Activated CD4-positive, alpha-beta memory T cell treated with anti-CD3 and anti-CD28 coated beads, Interleukin-2, amount 10 ng/mL, durations not matched to agents 7 days and 5 days (primary cell): ENCODE results near the gene TM9SF1. TPM values are rescaled to one million over a fixed set of nuclear protein-coding genes. Genes with fewer than 3 reads are reported as not detected.
A peak's percentile ranks its signal among the peaks of the same experiment; 100 is the strongest.
"Not testable (repeated sequence)": the region's sequence is repeated elsewhere in the genome, so short reads cannot be mapped to it uniquely, and the experiment has no call there.

Experiments used
- CTCF ChIA-PET: fragments of 350-600 bp; sonication (Branson Sonifier 250); formaldehyde crosslinking; loops from one replicate; lab custom pipeline; 2021; ENCODE audit warnings: antibody characterized with exemption, inconsistent platforms; lab: Charles Lee
- POLR2A ChIA-PET: fragments of 350-600 bp; sonication (Branson Sonifier 250); formaldehyde crosslinking; loops from one replicate; lab custom pipeline; 2021; ENCODE audit warnings: antibody characterized with exemption; lab: Charles Lee
- DNase-seq: peaks from one replicate; pipeline ENCODE4 v3.0.0-alpha.2; 2020
- H3K27ac Mint-ChIP-seq: one replicate; pipeline ENCODE4 v1.8.0; 2021; ENCODE audit warnings: mild to moderate bottlenecking, mixed read lengths
- H3K27me3 Mint-ChIP-seq: one replicate; pipeline ENCODE4 v1.8.0; 2021; ENCODE audit warnings: mixed read lengths
- H3K36me3 Mint-ChIP-seq: one replicate; pipeline ENCODE4 v1.8.0; 2021; ENCODE audit warnings: low read depth, mixed read lengths
- H3K4me1 Mint-ChIP-seq: one replicate; pipeline ENCODE4 v1.8.0; 2021; ENCODE audit warnings: mixed read lengths
- H3K4me3 Mint-ChIP-seq: one replicate; pipeline ENCODE4 v1.8.0; 2021; ENCODE audit warnings: mild to moderate bottlenecking, mixed read lengths
- H3K9me3 Mint-ChIP-seq: one replicate; pipeline ENCODE4 v1.8.0; 2021; ENCODE audit warnings: mixed read lengths
- total RNA-seq, 2 experiments: library from RNA; stranded (reverse); gene quantifications; one replicate each; pipeline ENCODE4 v1.2.3, GENCODE V29; 2021

The TM9SF1 gene
- total RNA-seq, 2 experiments from 2014 or later: 30.8 to 35.1 TPM

- Mint-ChIP-seq H3K9me3 (no peaks in the 10 kb centered on the region), H3K36me3 (peaks cover 58% of the 10 kb centered on the region), H3K4me1 (peaks cover 70% of the 10 kb centered on the region), H3K27me3 (no peaks in the 10 kb centered on the region), H3K4me3 (peak overlapping the region; percentile 43), H3K27ac (peak overlapping the region; percentile 74)
- no peak for DNase-seq
- ChIA-PET CTCF (interaction anchor here (0.7 to 3.8 kb wide), 15 partner anchors 8 to 673 kb away, joined by 3 to 23 read pairs (median 5); partner anchors contain the start of genes CIDEB, IRF9, MDP1 and RABGGTA), POLR2A (interaction anchor here (0.7 to 9.7 kb wide), 24 partner anchors 8 to 199 kb away, joined by 3 to 136 read pairs (median 5); partner anchors contain the start of genes CBLN3, CHMP4A, DCAF11 and DHRS1)
Measured at GRCh38 chr14:24234095-24235005, 39.1 kb upstream of the TM9SF1 start.

- Mint-ChIP-seq H3K4me3 (peak overlapping the region; percentile 81), H3K27ac (peak overlapping the region; percentile 83), H3K4me1 (peaks cover 66% of the 10 kb centered on the region), H3K9me3 (no peaks in the 10 kb centered on the region), H3K27me3 (no peaks in the 10 kb centered on the region), H3K36me3 (peaks cover 53% of the 10 kb centered on the region)
- POLR2A ChIA-PET: interaction anchor here (0.9 to 9.7 kb wide), 11 partner anchors 9 to 199 kb away, joined by 3 to 136 read pairs (median 5); partner anchors contain the start of genes CHMP4A, DHRS1, IRF9 and MDP1
- peak; percentile 36 for DNase-seq
- CTCF ChIA-PET: interaction anchor here (0.7 to 3.8 kb wide), 7 partner anchors 9 to 673 kb away, joined by 4 to 23 read pairs (median 7); partner anchors contain the start of genes CIDEB, MDP1 and TINF2
Measured at GRCh38 chr14:24233538-24233866, 38.3 kb upstream of the TM9SF1 start.

DNA sequence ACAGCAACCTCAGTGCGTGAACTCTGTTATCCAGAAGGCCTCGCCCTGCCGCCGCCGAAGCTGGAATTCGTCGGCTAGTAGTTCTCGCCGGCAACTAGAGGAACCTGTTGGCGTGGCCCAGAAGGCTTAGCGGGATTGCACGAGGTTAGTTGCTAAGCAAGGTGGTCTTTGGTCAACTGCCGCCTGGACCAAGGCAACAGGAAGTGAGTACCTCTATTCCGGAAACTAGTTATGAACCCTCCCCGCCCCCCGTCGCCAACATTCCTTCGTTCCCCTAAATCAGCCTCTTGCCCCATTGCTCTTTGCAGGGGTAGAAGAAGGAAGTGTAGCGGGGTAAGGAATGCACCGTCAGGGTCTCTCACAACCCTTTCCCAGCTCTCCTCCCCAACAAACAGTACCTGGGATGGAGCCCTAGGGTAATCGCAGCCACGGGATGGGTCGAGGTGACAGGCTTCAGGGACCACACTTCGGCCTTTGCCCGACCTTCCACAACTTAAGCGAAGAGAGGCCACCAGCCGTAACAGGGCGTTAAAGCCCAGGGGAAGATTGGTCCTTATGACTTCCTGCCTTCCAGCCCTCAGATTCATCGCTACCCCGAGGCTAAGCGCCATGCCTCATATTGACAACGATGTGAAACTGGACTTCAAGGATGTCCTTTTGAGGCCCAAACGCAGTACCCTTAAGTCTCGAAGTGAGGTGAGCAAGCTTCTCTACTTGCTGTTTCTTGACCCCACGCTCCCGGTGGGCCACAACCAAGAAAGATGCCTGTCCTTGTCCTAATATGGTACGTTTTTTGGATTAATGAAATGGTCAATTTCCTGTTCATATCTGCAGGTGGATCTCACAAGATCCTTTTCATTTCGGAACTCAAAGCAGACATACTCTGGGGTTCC lies 37.6 kb upstream of the TM9SF1 start, which contains the start of gene GMPR2:
Gene GMPR2, plus strand, starts transcription at position 285 of the 893 bp plus-strand sequence. Its CDS starts 325 bp downstream, at position 610.
- no peaks in the 10 kb centered on the region for H3K9me3 Mint-ChIP-seq
- POLR2A ChIA-PET: interaction anchor here (0.6 to 9.7 kb wide), 16 partner anchors 9 to 197 kb away, joined by 3 to 136 read pairs (median 4); partner anchors contain the start of genes CHMP4A, DCAF11, DHRS1 and IRF9
- no peaks in the 10 kb centered on the region for H3K27me3 Mint-ChIP-seq
- DNase-seq: peak; percentile 39
- peak within 1 kb of the TSS; percentile 83 for H3K27ac Mint-ChIP-seq
- peak within 1 kb of the TSS; percentile 81 for H3K4me3 Mint-ChIP-seq
- H3K4me1 Mint-ChIP-seq: peaks cover 62% of the 10 kb centered on the region
- H3K36me3 Mint-ChIP-seq: peaks cover 47% of the 10 kb centered on the region
- CTCF ChIA-PET: interaction anchor here (0.7 to 3.8 kb wide), 6 partner anchors 9 to 672 kb away, joined by 4 to 23 read pairs (median 6); partner anchors contain the start of genes CIDEB and TINF2

GRCh38 chr14:24232121-24232644 lies 36.9 kb upstream of the TM9SF1 start, which contains the start of gene NEDD8:
Gene NEDD8 (minus strand): TSS chr14:24232367. CDS start chr14:24232267, 100 bp downstream.
- Mint-ChIP-seq H3K27me3 (no peaks in the 10 kb centered on the region), H3K36me3 (peaks cover 44% of the 10 kb centered on the region), H3K4me1 (peaks cover 59% of the 10 kb centered on the region), H3K4me3 (peak within 1 kb of the TSS; percentile 81), H3K27ac (peak within 1 kb of the TSS; percentile 83), H3K9me3 (no peaks in the 10 kb centered on the region)
- ChIA-PET CTCF (interaction anchor here (1.7 to 3.8 kb wide), 3 partner anchors 10 to 199 kb away, joined by 4 to 23 read pairs (median 18); partner anchors contain the start of gene TINF2), POLR2A (interaction anchor here (0.9 to 9.7 kb wide), 11 partner anchors 10 to 198 kb away, joined by 3 to 136 read pairs (median 5); partner anchors contain the start of genes CHMP4A, DCAF11, IRF9 and KHNYN)
- DNase-seq: peak; percentile 92

DNA sequence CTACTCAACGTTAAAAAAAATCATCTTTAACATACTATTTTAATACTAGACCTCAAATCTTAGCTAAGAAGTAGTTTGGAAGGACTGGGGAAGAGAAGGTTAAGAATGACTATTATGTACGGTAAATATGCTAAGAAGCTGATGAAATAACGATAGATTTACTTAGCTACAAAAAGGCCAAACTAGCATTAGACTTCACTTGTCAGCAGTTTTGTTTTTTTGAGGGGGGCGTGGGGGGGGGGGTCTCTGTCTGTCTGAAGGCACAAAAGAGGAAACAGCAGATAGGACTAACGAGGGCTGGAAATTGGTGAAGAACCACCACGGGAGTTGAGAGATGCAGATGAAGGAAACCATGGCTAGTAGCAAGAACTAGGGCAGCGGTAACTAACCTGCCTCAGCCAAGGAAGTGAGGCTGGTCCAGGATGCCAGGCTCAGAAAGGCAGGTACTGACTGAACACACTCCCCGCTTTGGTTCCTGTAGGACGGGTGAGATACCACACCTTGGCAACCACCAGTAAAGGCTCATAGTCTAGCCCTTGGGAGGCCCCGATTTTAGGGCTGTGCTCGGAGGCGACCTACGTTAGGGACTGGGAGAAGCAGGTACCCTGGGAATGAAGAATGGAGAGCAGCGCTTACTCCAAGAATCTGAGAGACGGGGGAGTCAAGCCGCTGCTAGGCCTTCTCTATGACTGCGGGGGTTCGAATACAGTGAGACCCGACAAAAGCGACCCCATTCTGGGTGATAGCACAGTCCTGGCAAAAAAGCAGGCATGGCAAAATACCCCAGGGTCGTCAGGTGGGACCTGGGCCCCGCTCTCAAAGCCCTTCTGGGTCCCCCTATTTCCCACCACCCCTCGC lies 36.3 kb upstream of the TM9SF1 start:
- DNase-seq: peak; percentile 48
- CTCF ChIA-PET: interaction anchor here (0.7 to 1.6 kb wide), 5 partner anchors 12 to 76 kb away, joined by 3 to 6 read pairs (median 4); partner anchors contain the start of genes CHMP4A, CIDEB and MDP1
- Mint-ChIP-seq H3K4me1 (peaks cover 61% of the 10 kb centered on the region), H3K27ac (peak overlapping the region; percentile 83), H3K27me3 (no peaks in the 10 kb centered on the region), H3K4me3 (peak overlapping the region; percentile 81), H3K9me3 (no peaks in the 10 kb centered on the region), H3K36me3 (peaks cover 39% of the 10 kb centered on the region)
- POLR2A ChIA-PET: interaction anchor here (0.6 to 9.7 kb wide), 6 partner anchors 11 to 117 kb away, joined by 3 to 136 read pairs (median 4); partner anchors contain the start of genes CHMP4A, DCAF11, IPO4 and MDP1

DNA sequence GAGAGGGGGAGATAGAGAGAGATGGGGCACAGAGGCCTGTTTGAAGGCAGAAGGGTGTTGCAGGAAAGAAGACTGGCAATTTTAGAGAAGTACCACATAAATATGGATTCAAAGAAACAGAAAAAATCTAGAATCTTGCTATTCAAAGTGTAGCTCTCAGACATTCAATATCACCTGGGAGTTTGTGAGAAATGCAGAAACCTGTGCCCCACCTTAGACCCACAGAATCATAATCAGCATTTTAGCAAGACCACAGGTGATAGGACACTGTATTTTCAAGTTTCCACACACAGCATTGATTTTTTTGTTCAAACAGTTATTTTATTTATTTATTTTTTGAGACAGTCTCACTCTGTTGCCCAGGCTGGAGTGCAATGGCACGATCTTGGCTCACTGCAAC lies 33.7 kb upstream of the TM9SF1 start:
- peaks cover 44% of the 10 kb centered on the region for H3K4me1 Mint-ChIP-seq
- DNase-seq: no peak
- H3K27me3 Mint-ChIP-seq: no peaks in the 10 kb centered on the region
- peaks cover 22% of the 10 kb centered on the region for H3K36me3 Mint-ChIP-seq
- H3K9me3 Mint-ChIP-seq: no peaks in the 10 kb centered on the region
- H3K27ac Mint-ChIP-seq: no peak overlapping the region
- ChIA-PET POLR2A (interaction anchor here (1.1 to 2.1 kb wide), 5 partner anchors 13 to 201 kb away, joined by 3 to 8 read pairs (median 7); partner anchors contain the start of genes CBLN3, CHMP4A, KHNYN and MDP1), CTCF (interaction anchor here (0.9 to 2.7 kb wide), 6 partner anchors 10 to 79 kb away, joined by 3 to 13 read pairs (median 8); partner anchors contain the start of genes CIDEB, MDP1, RABGGTA and TINF2)
- no peak overlapping the region for H3K4me3 Mint-ChIP-seq

- H3K4me1 Mint-ChIP-seq: peaks cover 38% of the 10 kb centered on the region
- ChIA-PET CTCF (interaction anchor here (2.3 to 2.7 kb wide), 3 partner anchors 11 to 82 kb away, joined by 10 to 13 read pairs (median 12); partner anchors contain the start of genes CIDEB, MDP1 and TINF2), POLR2A (no interaction called here)
- no peak overlapping the region for H3K4me3 Mint-ChIP-seq
- peaks cover 19% of the 10 kb centered on the region for H3K36me3 Mint-ChIP-seq
- DNase-seq: no peak
- no peaks in the 10 kb centered on the region for H3K9me3 Mint-ChIP-seq
- no peak overlapping the region for H3K27ac Mint-ChIP-seq
- no peaks in the 10 kb centered on the region for H3K27me3 Mint-ChIP-seq
Measured at GRCh38 chr14:24226473-24226872, 31.2 kb upstream of the TM9SF1 start.

DNA sequence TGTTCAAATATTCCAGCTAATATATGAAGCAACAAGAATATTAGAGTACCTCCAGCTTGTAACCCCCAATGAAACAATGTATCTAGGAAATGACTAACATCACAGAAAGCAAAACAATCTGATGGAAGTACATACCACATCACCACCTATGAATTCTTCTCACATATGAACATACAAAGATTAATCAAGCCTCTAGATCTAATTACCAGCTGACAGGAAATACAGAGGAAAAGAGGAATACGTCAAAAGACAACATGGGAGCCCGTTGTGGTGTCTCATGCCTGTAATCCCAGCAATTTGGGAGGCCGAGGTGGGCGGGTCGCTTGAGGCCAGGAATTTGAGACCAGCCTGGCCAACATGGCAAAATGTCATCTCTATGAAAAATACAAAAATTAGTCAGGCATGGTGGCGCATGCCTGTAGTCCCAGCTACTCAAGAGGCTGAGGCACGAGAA lies 29.4 kb upstream of the TM9SF1 start:
- H3K36me3 Mint-ChIP-seq: peaks cover 17% of the 10 kb centered on the region
- peaks cover 29% of the 10 kb centered on the region for H3K4me1 Mint-ChIP-seq
- no peaks in the 10 kb centered on the region for H3K27me3 Mint-ChIP-seq
- H3K27ac Mint-ChIP-seq: peak overlapping the region; percentile 19
- H3K9me3 Mint-ChIP-seq: no peaks in the 10 kb centered on the region
- ChIA-PET POLR2A (interaction anchor here (0.9 to 1.4 kb wide), 4 partner anchors 9 to 110 kb away, joined by 3 to 4 read pairs (median 3); partner anchors contain the start of genes DCAF11, MDP1, NRL and TINF2), CTCF (interaction anchor here (1.4 to 1.6 kb wide), 2 partner anchors 9 to 18 kb away, joined by 4 to 8 read pairs; partner anchors contain the start of genes MDP1 and TINF2)
- no peak overlapping the region for H3K4me3 Mint-ChIP-seq
- DNase-seq: no peak

DNA sequence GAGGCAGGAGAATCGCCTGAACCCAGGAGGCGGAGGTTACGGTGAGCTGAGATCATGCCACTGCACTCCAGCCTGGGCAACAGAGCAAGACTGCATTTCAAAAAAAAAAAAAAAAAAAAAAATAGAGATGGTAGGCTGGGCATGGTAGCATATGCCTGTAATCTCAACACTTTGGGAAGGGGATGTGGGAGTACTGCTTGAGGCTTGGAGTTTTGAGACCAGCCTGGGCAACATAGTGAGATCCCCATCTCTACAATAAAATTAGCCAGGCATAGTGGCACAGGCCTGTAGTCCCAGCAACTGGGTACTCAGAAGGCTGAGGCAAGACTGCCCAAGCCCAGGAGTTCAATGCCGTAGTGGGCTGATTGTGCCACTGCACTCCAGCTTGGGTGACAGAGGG lies 27.7 kb upstream of the TM9SF1 start:
- H3K9me3 Mint-ChIP-seq, H3K4me3 Mint-ChIP-seq, DNase-seq, H3K27ac Mint-ChIP-seq, CTCF ChIA-PET, H3K27me3 Mint-ChIP-seq: not testable (repeated sequence)
- POLR2A ChIA-PET: interaction anchor here (1.2 kb wide), 1 partner anchor 10 kb away, joined by 3 read pairs; the partner anchor contains the start of gene GMPR2
- Mint-ChIP-seq H3K36me3 (peaks cover 22% of the 10 kb centered on the region), H3K4me1 (peaks cover 28% of the 10 kb centered on the region)

GRCh38 chr14:24219521-24219920 lies 24.3 kb upstream of the TM9SF1 start:
- Mint-ChIP-seq H3K27ac (no peak overlapping the region), H3K36me3 (peaks cover 18% of the 10 kb centered on the region)
- POLR2A ChIA-PET: interaction anchor here (0.7 to 1.4 kb wide), 6 partner anchors 12 to 52 kb away, joined by 3 to 5 read pairs (median 4); partner anchors contain the start of genes GMPR2, RABGGTA and TINF2

More at GRCh38 chr14:24219521-24219920, 24.3 kb upstream of the TM9SF1 start:
- Mint-ChIP-seq H3K9me3 (no peaks in the 10 kb centered on the region), H3K4me1 (peaks cover 32% of the 10 kb centered on the region), H3K4me3 (no peak overlapping the region), H3K27me3 (no peaks in the 10 kb centered on the region)
- no peak for DNase-seq
- CTCF ChIA-PET: interaction anchor here (0.6 to 2.4 kb wide), 15 partner anchors 9 to 608 kb away, joined by 3 to 11 read pairs (median 4); partner anchors contain the start of genes CIDEB, IRF9, LTB4R and TINF2
